Measurements from ENCODE around the gene ABCC11.
"Not testable (repeated sequence)": the region's sequence is repeated elsewhere in the genome, so short reads cannot be mapped to it uniquely, and the experiment has no call there.

Gene ABCC11

DNA sequence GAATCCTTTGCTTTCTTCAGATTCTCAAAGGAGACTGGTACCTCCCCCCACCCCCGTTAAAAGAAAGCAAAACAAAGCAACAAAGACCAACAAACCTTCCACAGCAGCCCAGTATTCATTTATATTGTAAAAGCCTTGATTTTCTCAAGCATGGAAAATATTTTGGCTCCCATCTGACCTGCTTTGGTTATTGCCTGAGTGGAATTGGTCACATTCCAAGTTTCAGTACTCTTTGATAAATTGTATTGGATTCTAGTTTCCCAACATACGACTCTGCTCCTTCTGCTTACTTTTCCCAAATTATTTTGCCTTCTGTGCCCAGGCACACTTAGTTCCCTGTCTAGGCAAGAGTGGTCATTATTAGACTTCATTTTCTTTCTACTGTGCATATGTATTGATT is 1.3 kb downstream of the ABCC11 start:
- DNase-seq (ENCODE audit: low spot score) = no peak

DNA sequence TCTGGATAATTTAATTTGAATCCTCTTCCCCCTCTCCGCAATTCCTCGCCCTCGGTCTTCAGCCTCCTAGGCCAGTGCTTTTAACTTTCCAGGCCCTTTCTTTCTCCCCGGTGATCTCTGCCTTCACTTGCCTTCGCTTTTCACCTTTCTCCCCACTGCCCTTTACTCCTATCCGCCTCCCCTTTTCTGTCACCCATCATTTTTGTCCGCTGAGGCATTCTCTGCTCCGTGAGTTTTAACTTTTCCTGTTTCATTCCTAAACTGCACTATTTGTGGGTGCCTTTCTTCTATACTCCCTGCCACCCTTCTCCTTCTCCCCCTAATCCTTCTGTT is 2.5 kb downstream of the ABCC11 start:
- DNase-seq (ENCODE audit: low spot score) = no peak

DNA sequence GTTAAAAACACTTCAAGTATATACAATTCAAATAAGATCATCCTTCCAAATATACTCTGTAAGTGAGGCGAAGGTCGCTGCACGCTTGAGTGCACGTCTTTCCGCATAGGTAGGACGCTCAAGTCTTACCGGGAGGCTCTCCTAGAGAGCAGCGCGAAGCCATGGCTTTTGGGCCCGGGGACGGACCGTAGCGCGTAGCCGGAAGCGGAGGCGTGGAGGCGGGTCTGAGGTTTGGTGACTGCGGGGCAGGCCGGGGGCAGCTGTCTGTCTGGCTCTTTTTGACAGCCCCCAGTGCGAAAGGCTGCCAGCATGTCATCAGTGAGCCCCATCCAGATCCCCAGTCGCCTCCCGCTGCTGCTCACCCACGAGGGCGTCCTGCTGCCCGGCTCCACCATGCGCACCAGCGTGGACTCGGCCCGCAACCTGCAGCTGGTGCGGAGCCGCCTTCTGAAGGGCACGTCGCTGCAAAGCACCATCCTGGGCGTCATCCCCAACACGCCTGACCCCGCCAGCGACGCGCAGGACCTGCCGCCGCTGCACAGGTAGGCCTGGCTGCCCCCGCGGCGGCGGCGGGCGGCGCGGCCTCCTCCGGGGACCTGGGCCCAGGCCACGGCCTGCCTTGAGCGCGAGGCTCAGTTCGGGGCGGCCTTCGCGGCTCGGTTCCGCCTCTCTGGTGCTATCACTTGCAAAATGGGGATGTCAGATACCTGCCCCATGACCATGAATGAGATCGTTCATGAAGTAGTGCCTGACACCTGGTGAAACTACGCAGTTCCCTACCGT is 3.1 kb downstream of the ABCC11 start, which contains the start of gene LONP2:
TSS of gene LONP2 (plus strand) at position 221 of the 783 bp plus-strand sequence. CDS start at position 310, 89 bp downstream.
- DNase-seq (ENCODE audit: low spot score) = peak; percentile 90

DNA sequence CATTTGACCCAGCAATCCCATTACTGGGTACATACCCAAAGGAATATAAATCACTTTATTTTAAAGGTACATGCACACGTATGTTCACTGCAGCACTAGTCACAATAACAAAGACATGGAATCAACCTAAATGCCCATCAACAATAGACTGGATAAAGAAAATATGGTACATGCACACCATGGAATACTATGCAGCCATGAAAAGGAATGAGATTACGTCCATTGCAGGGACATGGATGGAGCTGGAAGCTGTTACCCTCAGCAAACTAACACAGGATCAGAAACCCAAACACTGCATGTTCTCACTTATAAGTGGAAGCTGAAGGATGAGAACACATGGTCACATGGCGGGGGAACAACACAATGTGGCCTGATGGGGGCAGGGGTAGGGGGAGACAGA is 7.2 kb downstream of the ABCC11 start:
- DNase-seq (ENCODE audit: low spot score) = not testable (repeated sequence)

DNA sequence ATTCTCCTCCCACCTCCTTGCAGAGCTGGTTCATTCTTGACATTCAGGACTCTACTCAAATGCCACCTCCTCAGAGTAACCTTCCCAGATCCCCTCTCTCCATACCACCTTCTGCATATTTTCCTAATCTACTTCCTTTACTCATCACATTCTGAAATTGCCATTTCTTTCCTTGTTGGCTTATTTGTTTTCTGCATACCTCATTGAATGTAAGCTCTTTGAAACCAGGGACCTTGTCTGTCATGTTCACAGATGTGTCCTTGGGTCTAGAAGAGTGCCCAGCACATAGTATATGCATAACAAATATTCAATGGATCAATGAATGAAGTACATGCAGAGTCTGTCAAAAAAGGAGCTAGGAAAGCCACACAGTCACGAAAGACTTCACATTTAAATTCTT is 11.1 kb downstream of the ABCC11 start:
- DNase-seq (ENCODE audit: low spot score) = no peak

DNA sequence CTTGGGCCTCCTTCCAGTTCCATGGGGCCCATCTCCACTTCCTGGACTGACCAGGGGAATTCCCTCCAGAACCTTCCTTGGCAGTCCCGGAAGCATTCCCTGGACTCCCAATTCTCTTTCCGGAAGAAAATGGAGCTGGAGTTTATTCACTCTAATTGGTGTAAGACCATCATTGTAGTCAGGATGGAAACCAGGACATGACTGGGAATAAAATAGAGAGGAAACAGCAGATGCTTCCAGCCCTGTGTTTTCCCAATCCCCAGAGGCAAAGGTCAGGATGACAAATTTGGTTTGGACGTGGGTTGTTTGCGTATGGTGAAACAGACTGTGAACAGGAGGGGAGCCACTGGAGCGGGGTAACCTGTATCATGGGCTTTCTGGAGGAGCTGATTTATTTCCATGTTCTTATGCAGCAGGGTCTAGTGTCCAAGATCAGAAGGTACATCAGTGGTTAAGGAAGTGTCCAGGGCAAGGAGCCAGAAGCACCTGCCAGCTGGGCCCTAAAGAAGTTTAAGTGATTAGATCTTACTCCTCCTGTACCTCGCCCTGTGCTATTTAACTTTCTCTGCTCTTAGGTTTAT is 11.7 kb downstream of the ABCC11 start:
- no peak for DNase-seq (ENCODE audit: low spot score)

DNA sequence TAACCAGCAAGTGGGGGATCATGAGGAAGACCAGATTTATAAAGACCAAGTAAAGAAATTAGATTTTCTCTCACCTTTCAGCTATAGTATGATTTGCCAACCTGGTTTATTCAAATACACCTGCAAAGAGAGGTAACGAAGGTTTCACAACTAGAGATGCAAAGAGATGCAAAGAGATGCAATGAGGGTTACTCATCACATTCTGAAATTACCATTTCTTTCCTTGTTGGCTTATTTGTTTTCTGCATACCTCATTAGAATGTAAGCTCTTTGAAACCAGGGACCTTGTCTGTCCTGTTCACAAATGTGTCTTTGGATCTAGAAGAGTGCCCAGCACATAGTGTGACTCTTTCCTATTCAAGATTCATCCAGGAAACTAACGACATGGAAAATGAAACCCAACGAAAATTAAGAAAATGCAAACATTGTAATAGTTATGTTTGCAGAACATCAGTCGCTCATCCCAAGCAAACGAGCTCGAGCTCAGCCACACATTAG is 12.2 kb downstream of the ABCC11 start:
- no peak for DNase-seq (ENCODE audit: low spot score)

DNA sequence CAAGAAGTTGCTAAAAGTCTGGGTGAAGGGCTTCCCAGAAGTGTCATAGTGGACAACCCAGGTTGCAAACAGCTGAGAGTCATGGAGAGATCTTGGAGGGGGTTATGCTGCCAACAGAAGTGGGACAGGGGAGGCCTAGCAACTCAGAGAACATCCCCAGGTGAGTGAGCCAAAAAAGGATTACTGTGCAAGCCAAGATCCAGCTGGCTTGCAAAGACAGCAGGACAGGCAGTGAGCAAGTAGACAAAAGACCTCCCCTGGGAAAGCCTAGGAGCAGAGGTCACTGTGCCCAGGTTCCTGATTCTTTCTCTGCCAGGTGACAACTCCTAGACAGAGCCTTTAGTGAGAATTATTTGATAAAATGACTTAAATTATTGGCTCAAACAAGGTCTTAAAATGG is 12.7 kb downstream of the ABCC11 start:
- no peak for DNase-seq (ENCODE audit: low spot score)

DNA sequence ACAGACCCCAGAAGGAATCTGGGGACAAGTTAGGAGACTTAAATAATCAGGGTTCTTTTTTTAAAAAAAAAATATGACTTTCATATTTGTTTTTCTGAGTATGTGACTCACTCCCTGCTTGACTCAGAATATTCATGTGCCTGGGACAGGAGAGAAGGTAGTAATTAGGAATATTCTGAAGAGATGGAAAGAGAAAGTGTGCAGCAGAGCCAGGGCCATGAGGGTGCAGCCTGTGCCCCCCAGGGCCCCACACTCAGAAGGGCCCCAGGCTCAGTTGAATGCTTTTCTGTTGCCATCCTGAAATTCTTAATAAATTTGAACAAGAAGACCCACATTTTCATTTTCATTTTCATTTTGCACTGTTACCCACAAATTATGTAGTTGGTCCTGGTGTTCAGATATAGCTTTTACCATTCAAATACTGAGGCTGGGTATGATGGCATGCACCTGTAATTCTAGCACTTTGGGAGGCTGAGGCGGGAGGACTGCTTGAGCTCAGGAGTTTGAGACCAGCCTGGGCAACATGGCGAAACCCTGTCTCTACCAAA is 14.8 kb downstream of the ABCC11 start:
- no peak for DNase-seq (ENCODE audit: low spot score)

DNA sequence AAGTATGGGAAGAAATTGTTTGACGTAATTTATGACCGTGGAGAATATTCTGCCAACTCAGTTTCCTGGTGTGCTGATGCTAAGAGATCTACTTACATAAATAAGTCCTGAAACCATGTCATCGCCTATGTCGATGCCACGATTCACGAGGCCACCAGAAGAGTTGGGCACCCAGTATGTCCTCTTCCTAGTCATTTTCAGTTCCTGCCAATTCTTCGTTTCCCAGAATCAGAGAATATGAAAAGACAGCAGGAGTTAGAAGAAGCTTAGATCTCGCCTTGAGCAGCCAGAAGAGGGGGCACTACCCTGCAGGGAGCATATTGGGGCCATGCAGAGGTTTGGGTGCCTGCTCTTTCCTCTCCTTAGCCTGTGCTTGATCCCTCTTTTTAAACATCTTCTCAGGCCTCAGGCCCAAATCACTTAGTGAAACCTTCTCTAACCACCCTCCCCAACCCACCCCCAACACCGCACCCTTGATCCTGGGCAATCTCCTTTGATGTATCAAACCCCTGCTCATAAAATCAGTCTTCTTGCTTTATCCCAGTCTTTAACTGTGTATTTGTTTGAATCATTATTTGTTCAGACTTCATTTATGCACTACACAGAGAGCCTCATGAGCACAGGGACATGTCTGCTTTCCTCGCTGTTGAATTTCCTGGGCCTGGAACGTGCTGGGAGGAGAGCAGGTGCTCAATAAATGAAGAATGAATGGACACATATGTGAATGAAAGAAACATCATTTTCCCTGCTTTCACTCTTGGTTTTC is 15.4 kb downstream of the ABCC11 start:
- DNase-seq (ENCODE audit: low spot score) = no peak

DNA sequence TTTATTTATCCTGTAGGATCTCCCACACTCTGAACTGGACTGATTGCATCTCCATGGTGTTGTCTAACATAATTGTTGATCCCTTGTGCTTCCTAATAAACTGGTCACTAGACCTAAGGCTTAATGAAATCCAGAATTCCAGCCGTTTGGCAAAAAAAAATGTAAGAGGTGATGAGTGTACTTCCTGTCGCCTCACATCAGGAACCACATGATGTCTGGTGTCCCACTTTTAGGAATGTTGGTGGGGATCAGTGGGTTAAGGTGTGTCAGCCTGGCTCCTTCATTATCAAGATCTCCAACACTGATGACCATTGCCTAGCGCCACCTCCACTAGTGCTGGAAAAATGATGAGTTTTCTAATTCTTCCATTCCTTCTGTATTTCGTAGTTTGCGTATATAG is 21.9 kb downstream of the ABCC11 start:
- DNase-seq (ENCODE audit: low spot score) = no peak

DNA sequence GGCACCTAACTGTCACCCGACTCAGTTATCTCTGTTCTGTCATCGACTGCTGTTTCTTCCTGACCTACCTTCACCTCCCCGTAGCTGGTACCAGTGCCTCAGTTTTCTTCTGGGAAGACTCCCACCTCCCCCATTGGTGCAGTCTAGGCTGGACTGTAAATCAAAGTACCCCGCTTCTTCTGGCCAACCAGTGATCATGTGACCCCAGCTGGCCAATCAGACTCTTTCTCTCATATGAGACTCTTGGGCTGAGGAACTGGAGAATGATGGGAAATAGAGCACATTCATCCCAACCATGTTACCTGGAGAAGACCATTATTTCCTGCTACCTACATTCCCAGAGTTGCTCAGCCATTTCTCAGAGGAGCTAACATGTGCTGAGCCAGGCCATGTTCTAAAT is 23.8 kb downstream of the ABCC11 start:
- no peak for DNase-seq (ENCODE audit: low spot score)

DNA sequence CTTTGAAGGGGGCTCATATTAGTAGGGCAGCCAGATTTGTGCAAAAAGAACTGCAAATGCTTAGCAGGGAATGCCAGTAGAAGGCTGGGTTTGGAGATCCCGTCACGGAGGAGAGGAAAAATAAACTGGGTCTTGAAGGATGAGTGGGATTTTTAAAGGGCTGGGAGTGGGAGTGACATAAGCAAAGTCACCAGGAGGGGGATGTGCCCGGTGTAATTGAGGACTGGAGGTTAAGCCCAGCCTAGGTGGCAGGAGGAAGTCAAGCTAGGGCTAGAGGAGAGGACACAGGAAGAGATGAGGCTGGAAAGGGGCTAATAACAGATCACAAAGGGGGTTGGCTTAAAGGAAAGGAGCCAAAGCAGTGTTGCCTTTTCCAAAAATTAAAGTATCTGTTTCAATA is 26.4 kb downstream of the ABCC11 start:
- no peak for DNase-seq (ENCODE audit: low spot score)

DNA sequence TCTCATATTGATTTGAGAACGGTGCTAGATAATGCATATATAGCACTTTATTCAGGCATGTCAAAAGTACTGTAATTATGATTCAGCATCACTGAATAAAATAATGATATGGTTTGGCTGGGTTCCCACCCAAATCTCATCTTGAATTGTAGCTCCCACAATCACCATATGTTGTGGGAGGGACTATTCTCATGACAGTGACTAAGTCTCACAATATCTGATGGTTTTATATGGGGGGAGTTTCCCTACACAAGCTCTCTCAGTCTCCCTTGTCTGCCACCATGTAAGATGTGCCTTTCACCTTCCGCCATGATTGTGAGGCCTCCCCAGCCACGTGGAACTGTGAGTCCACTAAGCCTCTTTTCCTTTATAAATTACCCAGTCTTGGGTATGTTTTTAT is 28.9 kb downstream of the ABCC11 start:
- DNase-seq (ENCODE audit: low spot score) = no peak

DNA sequence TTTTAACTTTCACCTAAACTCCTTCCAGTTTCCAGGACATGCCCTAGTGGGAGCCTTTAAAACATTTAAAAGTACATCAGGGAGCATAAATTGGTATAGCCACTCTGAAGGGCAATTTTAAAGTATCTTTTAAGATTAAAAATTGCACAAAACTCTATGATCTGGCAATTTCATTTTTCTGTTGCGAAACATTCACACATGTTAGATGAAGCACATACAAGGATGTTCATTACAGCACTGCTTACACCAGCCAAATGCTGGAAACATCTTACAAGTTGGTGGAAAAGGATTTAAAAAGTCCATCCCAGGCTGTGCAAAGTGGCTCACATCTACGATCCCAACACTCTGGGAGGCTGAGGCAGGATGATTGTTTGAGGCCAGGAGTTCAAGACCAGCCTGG is 29.6 kb downstream of the ABCC11 start:
- no peak for DNase-seq (ENCODE audit: low spot score)

DNA sequence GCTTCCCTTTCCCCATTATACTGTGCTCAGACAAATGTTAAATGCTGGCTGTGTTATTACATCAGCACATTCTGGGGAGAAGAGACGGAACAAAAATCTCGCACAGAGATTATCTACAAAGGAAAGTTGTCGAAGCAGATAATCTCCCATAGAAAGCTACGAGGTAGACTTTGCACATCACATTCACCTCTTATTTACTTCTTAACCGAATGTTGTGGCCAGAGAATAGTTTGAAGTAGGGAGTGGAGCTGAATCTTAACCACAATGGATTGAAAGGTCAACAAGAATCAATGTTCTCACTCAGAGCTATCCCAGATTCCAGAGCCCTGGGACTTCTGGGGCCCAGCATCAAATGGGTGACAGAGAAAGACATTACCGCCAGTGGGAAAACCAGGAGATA is 31.6 kb downstream of the ABCC11 start:
- no peak for DNase-seq (ENCODE audit: low spot score)

DNA sequence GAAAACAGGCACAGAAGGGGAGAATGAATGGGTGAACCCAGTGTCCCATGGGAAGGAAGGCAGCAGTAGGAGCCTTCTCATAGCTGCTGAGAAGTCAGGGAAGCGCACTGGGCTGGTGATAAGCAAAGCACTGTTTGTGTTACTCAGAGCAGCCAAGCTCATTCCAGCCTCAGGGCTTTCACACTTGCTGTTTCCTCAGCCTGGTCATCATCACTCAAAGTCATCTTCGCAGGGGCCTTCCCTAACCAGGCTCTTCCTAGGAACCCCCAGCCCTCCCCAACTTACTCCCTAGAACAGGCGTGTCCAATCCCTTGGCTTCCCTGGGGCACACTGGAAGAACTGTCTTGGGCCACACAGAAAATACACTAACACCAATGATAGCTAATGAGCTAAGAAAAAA is 35.3 kb downstream of the ABCC11 start:
- no peak for DNase-seq (ENCODE audit: low spot score)

DNA sequence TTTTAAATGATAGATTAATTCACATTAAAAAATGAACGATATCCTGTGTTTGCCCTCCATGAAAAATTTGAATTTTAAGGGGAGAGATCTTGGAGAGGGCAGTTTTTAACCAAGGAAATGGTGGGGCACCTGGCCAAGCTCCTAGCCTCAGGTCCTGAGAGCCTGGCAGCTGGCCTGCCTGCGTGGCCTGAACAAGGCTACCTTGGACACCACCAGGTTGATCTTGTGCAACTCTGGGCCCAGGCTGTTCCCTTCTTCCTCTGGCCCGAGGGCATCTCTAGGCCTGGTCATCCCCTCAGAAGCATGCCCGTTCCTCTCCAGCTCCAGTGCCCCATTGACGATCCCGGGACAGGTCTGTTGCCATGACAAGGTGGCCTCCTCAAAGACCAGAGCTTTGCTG is 36.6 kb downstream of the ABCC11 start:
- no peak for DNase-seq (ENCODE audit: low spot score)

DNA sequence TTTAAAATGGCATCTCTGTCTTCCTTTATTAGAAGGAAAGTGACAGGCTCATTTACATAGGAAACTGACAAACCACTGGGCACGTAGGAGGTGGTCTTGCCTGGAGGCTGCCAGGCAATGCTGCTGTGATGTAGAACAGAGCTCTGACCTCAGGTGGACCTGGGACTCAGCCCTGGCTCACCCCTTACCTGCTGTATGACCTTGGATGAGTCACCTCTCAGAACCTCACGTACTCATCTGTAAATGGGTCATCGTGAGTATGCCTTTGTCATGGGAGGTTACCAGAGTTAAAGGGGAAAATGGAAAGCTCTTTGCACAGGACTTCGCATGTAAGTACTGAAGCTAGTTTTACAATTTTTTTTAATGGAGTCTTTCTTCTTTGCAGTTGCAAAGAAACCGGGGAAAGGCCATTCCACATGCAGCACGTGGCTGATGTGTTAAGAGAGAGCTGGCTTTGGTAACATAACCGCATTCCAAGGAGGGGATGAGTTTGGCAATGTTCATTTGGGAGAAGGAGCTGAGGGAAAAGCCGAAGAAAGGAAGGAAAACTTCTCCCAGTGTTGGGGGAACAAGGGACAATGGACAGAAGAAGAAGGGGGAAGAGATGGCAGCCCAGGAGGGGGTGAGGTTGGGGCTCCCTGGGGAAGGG is 40.6 kb downstream of the ABCC11 start:
- no peak for DNase-seq (ENCODE audit: low spot score)

DNA sequence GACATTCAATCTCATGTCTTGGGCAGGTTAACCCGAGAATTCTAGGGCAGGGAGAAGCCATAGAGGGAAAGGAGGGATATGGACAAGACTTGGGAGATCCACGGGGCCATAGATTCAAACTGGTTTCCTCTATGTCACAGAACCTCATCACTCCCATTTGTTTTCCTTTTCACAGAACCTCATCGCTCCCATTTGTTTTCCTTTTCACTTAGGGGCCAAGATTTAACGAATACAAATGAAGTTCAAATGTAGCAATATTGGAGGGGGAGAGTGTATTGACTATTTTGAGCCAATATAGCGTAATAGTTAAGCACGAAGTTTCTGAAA is 42.6 kb downstream of the ABCC11 start:
- no peak for DNase-seq (ENCODE audit: low spot score)

DNA sequence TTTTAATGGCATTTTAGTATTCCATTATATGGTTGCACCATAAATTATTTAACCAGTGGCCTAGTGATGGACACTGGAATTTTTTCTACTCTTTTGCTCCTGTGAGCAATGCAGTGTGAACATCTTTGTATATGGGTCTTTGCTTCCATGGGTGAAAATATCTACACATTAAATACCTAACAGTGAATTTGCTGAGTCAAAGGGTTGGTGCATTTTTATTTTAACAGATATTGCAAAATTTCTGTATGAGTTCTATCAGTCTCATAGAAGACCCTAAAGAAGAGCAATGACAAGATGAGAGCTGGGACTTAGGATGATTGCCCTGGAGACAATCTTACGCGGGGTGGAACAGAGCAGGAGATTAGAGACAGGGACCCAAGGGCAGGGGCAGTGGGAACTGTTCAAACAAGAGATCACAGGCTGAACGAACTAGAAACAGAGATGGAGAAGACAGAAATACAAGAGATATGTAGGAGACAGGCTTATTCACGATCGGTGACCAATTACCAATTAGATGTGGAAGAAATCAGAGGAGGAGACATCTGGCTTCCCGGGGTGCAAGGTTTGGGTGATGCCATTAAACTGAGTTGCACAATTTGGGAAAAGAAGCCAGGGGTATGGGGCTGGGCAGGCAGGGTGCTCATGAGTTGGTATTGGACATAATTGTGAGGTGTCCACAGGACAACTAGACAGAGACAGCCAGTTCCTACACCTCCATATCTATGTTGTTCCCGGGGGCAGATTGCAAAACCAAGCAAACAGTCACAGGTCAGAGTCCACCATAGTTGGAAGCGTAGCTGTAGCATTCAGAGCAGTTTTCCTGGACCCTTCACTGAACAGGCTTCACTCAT is 43.1 kb downstream of the ABCC11 start:
- DNase-seq (ENCODE audit: low spot score) = no peak

Data from ecto neural progenitor cell (in vitro differentiated cells).